ENCODE measurements around the gene TK2.

GRCh38 chr16:66585481-66586239 lies 35.7 kb upstream of the TK2 start:
- TF ChIP-seq TAF1 (IDR thresholded peaks at IDR 0.05; ENCODE audit: control insufficient read depth, extremely low read depth, insufficient read depth, low read length, severe bottlenecking) (no peak), EZH2 (IDR thresholded peaks at IDR 0.05; ENCODE audit: borderline replicate concordance, low read depth, low read length) (no peak), POLR2A (conservative IDR thresholded peaks at IDR 0.05) (no peak), ZNF384 (IDR thresholded peaks at IDR 0.05; ENCODE audit: low read depth, low read length) (no peak), FOXJ3 (CRISPR knock-in tag; IDR thresholded peaks at IDR 0.05) (no peak), CREBBP (IDR thresholded peaks at IDR 0.05; ENCODE audit: low read depth, low read length) (no peak), POLR3G (IDR thresholded peaks at IDR 0.05; ENCODE audit: extremely low read depth, insufficient read length, insufficient replicate concordance) (no peak), SRF (CRISPR knock-in tag; IDR thresholded peaks at IDR 0.05) (no peak), SP2 (IDR thresholded peaks at IDR 0.05; ENCODE audit: extremely low read depth, low read depth, low read length, poor library complexity, severe bottlenecking) (no peak)
